ENCODE data around the gene TNFRSF1B. TPM values are rescaled to one million over a fixed set of nuclear protein-coding genes. Genes with fewer than 3 reads are reported as not detected.

The TNFRSF1B gene
- total and polyA plus RNA-seq, 2 experiments from 2014 or later = 0.91 to 4.1 TPM

GRCh38 chr1:12144969-12145368 lies 21.8 kb upstream of the TNFRSF1B start (continued):
- TF ChIP-seq CTCF (conservative IDR thresholded peaks at IDR 0.05; ENCODE audit: low read depth in 2 of 2) (no peak), ETS1 (IDR thresholded peaks at IDR 0.05) (no peak)

GRCh38 chr1:12145616-12146342 lies 21.0 kb upstream of the TNFRSF1B start:
- TF ChIP-seq ETS1 (IDR thresholded peaks at IDR 0.05) (no peak), ZNF331 (CRISPR knock-in tag; IDR thresholded peaks at IDR 0.05; ENCODE audit: low read depth) (no peak), JUNB (IDR thresholded peaks at IDR 0.05; ENCODE audit: unreplicated experiment) (no peak), ZNF114 (CRISPR knock-in tag; IDR thresholded peaks at IDR 0.05) (no peak), CTCF (conservative IDR thresholded peaks at IDR 0.05; ENCODE audit: low read depth in 2 of 2) (no peak)
- no peak overlapping the region for H3K4me3 ChIP-seq
- Mint-ChIP-seq H3K27me3 (ENCODE audit: insufficient read depth, low read depth, poor library complexity) (no peaks in the 10 kb centered on the region), H3K4me3 (no peak overlapping the region), H3K27ac (no peak overlapping the region; the same call in 1 of the 2 replicates), H3K36me3 (ENCODE audit: low read depth) (no peaks in the 10 kb centered on the region), H3K9me3 (no peaks in the 10 kb centered on the region; the same call in 2 of the 3 replicates), H3K4me1 (peaks cover 10% of the 10 kb centered on the region; the same call in 2 of the 3 replicates)
- no peak overlapping the region for H3K27ac ChIP-seq (ENCODE audit: low read depth)
- no peaks in the 10 kb centered on the region for H4K20me1 ChIP-seq (replicated peaks; ENCODE audit: insufficient read depth)
- H3K4me2 ChIP-seq = no peak overlapping the region
- no peaks in the 10 kb centered on the region for H3K27me3 ChIP-seq (ENCODE audit: insufficient read depth)
- H2AFZ ChIP-seq = no peak overlapping the region
- no peaks in the 10 kb centered on the region for H3K79me2 ChIP-seq (replicated peaks; ENCODE audit: insufficient read depth)
- H3K4me1 ChIP-seq (ENCODE audit: insufficient read depth) = no peaks in the 10 kb centered on the region
- DNase-seq (ENCODE audit: low spot score) = no peak
- no peaks in the 10 kb centered on the region for H3K9me2 ChIP-seq (ENCODE audit: insufficient read depth)
- no peaks in the 10 kb centered on the region; the same call in 1 of the 2 replicates for H3K36me3 ChIP-seq (ENCODE audit: insufficient read depth)
- 0 out of 2 replicates have a peak, but pooled peaks cover 10% of the 10 kb centered on the region for H3F3A ChIP-seq (replicated peaks; ENCODE audit: low read depth)
- ATAC-seq = no peak

All from GM23338 (cell line).